ENCODE results near the gene RASGEF1C.

Gene RASGEF1C

GRCh38 chr5:180105827-180106312, 103.1 kb downstream of the RASGEF1C start:
- no peaks in the 10 kb centered on the region for H3K36me3 ChIP-seq (ENCODE audit: control insufficient read depth in 5 of 5, insufficient read depth in 5 of 5, low read length in 5 of 5)
- no peak overlapping the region for H3K9ac ChIP-seq (ENCODE audit: low read length in 5 of 5)
- H3K4me3 ChIP-seq (ENCODE audit: low read depth in 1 of 5, low read length in 5 of 5), result no peak overlapping the region
- no peaks in the 10 kb centered on the region for H3K4me1 ChIP-seq (ENCODE audit: control insufficient read depth in 5 of 5, insufficient read depth in 5 of 5, low read length in 5 of 5)
- H3K9me3 ChIP-seq (ENCODE audit: control insufficient read depth in 5 of 5, low read length in 5 of 5), result peaks cover 0 to 28% (median 15%) of the 10 kb centered on the region in 5 donors
- no peak overlapping the region for H3K27ac ChIP-seq (ENCODE audit: low read depth, low read length)
- H3K27me3 ChIP-seq (ENCODE audit: control insufficient read depth in 5 of 5, insufficient read depth in 4 of 5, low read length in 5 of 5), result peaks cover 0 to 3% (median 0%) of the 10 kb centered on the region in 5 donors

GRCh38 chr5:180104168-180104530, 104.9 kb downstream of the RASGEF1C start:
- Histone ChIP-seq H3K4me3 (ENCODE audit: low read depth in 1 of 5, low read length in 5 of 5) (no peak overlapping the region), H3K4me1 (ENCODE audit: control insufficient read depth in 5 of 5, insufficient read depth in 5 of 5, low read length in 5 of 5) (no peaks in the 10 kb centered on the region), H3K36me3 (ENCODE audit: control insufficient read depth in 5 of 5, insufficient read depth in 5 of 5, low read length in 5 of 5) (no peaks in the 10 kb centered on the region), H3K9ac (ENCODE audit: low read length in 5 of 5) (no peak overlapping the region), H3K27me3 (ENCODE audit: control insufficient read depth in 5 of 5, insufficient read depth in 4 of 5, low read length in 5 of 5) (peaks cover 0 to 4% (median 0%) of the 10 kb centered on the region in 5 donors), H3K27ac (ENCODE audit: low read depth, low read length) (no peak overlapping the region), H3K9me3 (ENCODE audit: control insufficient read depth in 5 of 5, low read length in 5 of 5) (peaks cover 0 to 28% (median 15%) of the 10 kb centered on the region in 5 donors)

GRCh38 chr5:180103487-180104167, 105.4 kb downstream of the RASGEF1C start:
- H3K9ac ChIP-seq (ENCODE audit: low read length in 5 of 5), result no peak overlapping the region
- H3K27ac ChIP-seq (ENCODE audit: low read depth, low read length), result no peak overlapping the region
- H3K9me3 ChIP-seq (ENCODE audit: control insufficient read depth in 5 of 5, low read length in 5 of 5), result peaks cover 0 to 25% (median 15%) of the 10 kb centered on the region in 5 donors
- H3K4me1 ChIP-seq (ENCODE audit: control insufficient read depth in 5 of 5, insufficient read depth in 5 of 5, low read length in 5 of 5), result no peaks in the 10 kb centered on the region
- H3K36me3 ChIP-seq (ENCODE audit: control insufficient read depth in 5 of 5, insufficient read depth in 5 of 5, low read length in 5 of 5), result no peaks in the 10 kb centered on the region
- H3K27me3 ChIP-seq (ENCODE audit: control insufficient read depth in 5 of 5, insufficient read depth in 4 of 5, low read length in 5 of 5), result peaks cover 0 to 4% (median 0%) of the 10 kb centered on the region in 5 donors
- H3K4me3 ChIP-seq (ENCODE audit: low read depth in 1 of 5, low read length in 5 of 5), result no peak overlapping the region

GRCh38 chr5:180102636-180103035, 106.4 kb downstream of the RASGEF1C start:
- H3K9me3 ChIP-seq (ENCODE audit: control insufficient read depth in 5 of 5, low read length in 5 of 5), result peaks cover 0 to 19% (median 13%) of the 10 kb centered on the region in 5 donors

GRCh38 chr5:180101451-180102105, 107.4 kb downstream of the RASGEF1C start:
- Histone ChIP-seq H3K4me1 (ENCODE audit: control insufficient read depth in 5 of 5, insufficient read depth in 5 of 5, low read length in 5 of 5) (no peaks in the 10 kb centered on the region), H3K27ac (ENCODE audit: low read depth, low read length) (no peak overlapping the region), H3K27me3 (ENCODE audit: control insufficient read depth in 5 of 5, insufficient read depth in 4 of 5, low read length in 5 of 5) (peaks cover 0 to 4% (median 0%) of the 10 kb centered on the region in 5 donors), H3K36me3 (ENCODE audit: control insufficient read depth in 5 of 5, insufficient read depth in 5 of 5, low read length in 5 of 5) (no peaks in the 10 kb centered on the region), H3K9me3 (ENCODE audit: control insufficient read depth in 5 of 5, low read length in 5 of 5) (peaks cover 0 to 9% (median 8%) of the 10 kb centered on the region in 5 donors), H3K9ac (ENCODE audit: low read length in 5 of 5) (no peak overlapping the region), H3K4me3 (ENCODE audit: low read depth in 1 of 5, low read length in 5 of 5) (no peak overlapping the region)

More at GRCh38 chr5:180102636-180103035, 106.4 kb downstream of the RASGEF1C start:
- H3K4me1 ChIP-seq (ENCODE audit: control insufficient read depth in 5 of 5, insufficient read depth in 5 of 5, low read length in 5 of 5), result no peaks in the 10 kb centered on the region
- peaks cover 0 to 4% (median 0%) of the 10 kb centered on the region in 5 donors for H3K27me3 ChIP-seq (ENCODE audit: control insufficient read depth in 5 of 5, insufficient read depth in 4 of 5, low read length in 5 of 5)
- H3K4me3 ChIP-seq (ENCODE audit: low read depth in 1 of 5, low read length in 5 of 5), result no peak overlapping the region
- no peak overlapping the region for H3K9ac ChIP-seq (ENCODE audit: low read length in 5 of 5)
- H3K36me3 ChIP-seq (ENCODE audit: control insufficient read depth in 5 of 5, insufficient read depth in 5 of 5, low read length in 5 of 5), result no peaks in the 10 kb centered on the region
- no peak overlapping the region for H3K27ac ChIP-seq (ENCODE audit: low read depth, low read length)

- Histone ChIP-seq H3K4me3 (ENCODE audit: low read depth in 1 of 5, low read length in 5 of 5) (no peak overlapping the region), H3K9me3 (ENCODE audit: control insufficient read depth in 5 of 5, low read length in 5 of 5) (peaks cover 0 to 6% (median 2%) of the 10 kb centered on the region in 5 donors), H3K9ac (ENCODE audit: low read length in 5 of 5) (no peak overlapping the region), H3K4me1 (ENCODE audit: control insufficient read depth in 5 of 5, insufficient read depth in 5 of 5, low read length in 5 of 5) (no peaks in the 10 kb centered on the region), H3K36me3 (ENCODE audit: control insufficient read depth in 5 of 5, insufficient read depth in 5 of 5, low read length in 5 of 5) (no peaks in the 10 kb centered on the region), H3K27me3 (ENCODE audit: control insufficient read depth in 5 of 5, insufficient read depth in 4 of 5, low read length in 5 of 5) (peaks cover 0 to 4% (median 0%) of the 10 kb centered on the region in 5 donors), H3K27ac (ENCODE audit: low read depth, low read length) (no peak overlapping the region)
These were observed 108.2 kb downstream of the RASGEF1C start for GRCh38 chr5:180100621-180101450.

- no peak overlapping the region for H3K4me3 ChIP-seq (ENCODE audit: low read depth in 1 of 5, low read length in 5 of 5)
- no peaks in the 10 kb centered on the region for H3K36me3 ChIP-seq (ENCODE audit: control insufficient read depth in 5 of 5, insufficient read depth in 5 of 5, low read length in 5 of 5)
- no peaks in the 10 kb centered on the region for H3K4me1 ChIP-seq (ENCODE audit: control insufficient read depth in 5 of 5, insufficient read depth in 5 of 5, low read length in 5 of 5)
- H3K27me3 ChIP-seq (ENCODE audit: control insufficient read depth in 5 of 5, insufficient read depth in 4 of 5, low read length in 5 of 5), result peaks cover 0 to 4% (median 0%) of the 10 kb centered on the region in 5 donors
- H3K27ac ChIP-seq (ENCODE audit: low read depth, low read length), result no peak overlapping the region
- peaks cover 0 to 3% (median 0%) of the 10 kb centered on the region in 5 donors for H3K9me3 ChIP-seq (ENCODE audit: control insufficient read depth in 5 of 5, low read length in 5 of 5)
- H3K9ac ChIP-seq (ENCODE audit: low read length in 5 of 5), result no peak overlapping the region
These were observed 109.0 kb downstream of the RASGEF1C start for GRCh38 chr5:180099733-180100611.

GRCh38 chr5:180098991-180099732, 109.8 kb downstream of the RASGEF1C start:
- H3K9me3 ChIP-seq (ENCODE audit: control insufficient read depth in 5 of 5, low read length in 5 of 5), result peaks cover 0 to 3% (median 0%) of the 10 kb centered on the region in 5 donors
- H3K9ac ChIP-seq (ENCODE audit: low read length in 5 of 5), result no peak overlapping the region
- H3K27me3 ChIP-seq (ENCODE audit: control insufficient read depth in 5 of 5, insufficient read depth in 4 of 5, low read length in 5 of 5), result peaks cover 0 to 4% (median 0%) of the 10 kb centered on the region in 5 donors
- no peak overlapping the region for H3K4me3 ChIP-seq (ENCODE audit: low read depth in 1 of 5, low read length in 5 of 5)
- H3K4me1 ChIP-seq (ENCODE audit: control insufficient read depth in 5 of 5, insufficient read depth in 5 of 5, low read length in 5 of 5), result peaks cover 0 to under 1% (median 0%) of the 10 kb centered on the region in 5 donors
- no peaks in the 10 kb centered on the region for H3K36me3 ChIP-seq (ENCODE audit: control insufficient read depth in 5 of 5, insufficient read depth in 5 of 5, low read length in 5 of 5)
- no peak overlapping the region for H3K27ac ChIP-seq (ENCODE audit: low read depth, low read length)

All from subcutaneous abdominal adipose tissue (tissue), 5 donors.